Uterus (tissue), 2 donors: ENCODE results near the gene GIPC3.

Experiments
- POLR2A ChIP-seq, 2 donors: fragments of 450-650 bp; IDR thresholded peaks; one replicate each; pipeline ENCODE4 v1.6.1; 2016; ENCODE audit warnings: antibody characterized with exemption in 2 of 2, mild to moderate bottlenecking in 1 of 2, moderate library complexity in 1 of 2
- TF ChIP-seq, protein P1 (sequence below), 4 experiments: fragments of 200-600 bp in 2 of 4; fragments of 450-650 bp in 2 of 4; sonication (generic) in 2 of 4; IDR thresholded peaks; one replicate each; pipeline ENCODE4 v1.5.1; 2016 to 2019; ENCODE audit warnings: antibody characterized with exemption in 4 of 4, mild to moderate bottlenecking in 2 of 4, moderate library complexity in 1 of 4

DNA sequence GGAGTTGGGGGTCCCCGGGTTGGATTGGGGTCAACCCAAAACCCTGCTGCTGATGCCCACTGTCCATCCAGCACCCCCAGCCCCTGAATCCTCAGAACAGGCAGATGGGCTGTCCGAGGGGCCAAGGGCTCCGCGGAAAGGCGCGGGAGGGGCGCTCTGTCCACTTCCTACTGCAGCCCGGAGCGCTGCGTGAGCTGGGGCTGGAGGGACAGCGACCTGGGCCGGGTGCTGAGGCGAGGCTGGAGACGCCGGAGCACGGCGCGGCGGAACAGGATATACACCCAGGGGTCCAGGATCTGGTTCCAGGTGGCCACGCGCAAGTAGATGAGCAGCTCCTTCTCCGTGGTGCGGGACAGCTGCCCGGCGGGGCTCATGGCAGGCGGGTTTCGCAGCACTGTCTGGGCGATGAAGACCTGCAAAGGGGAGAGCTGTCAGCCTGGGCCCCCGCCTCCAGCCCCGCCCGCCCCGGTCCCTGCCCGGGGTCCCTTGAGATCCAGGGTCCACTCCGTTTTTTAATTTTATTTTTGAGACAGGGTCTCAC lies 10.3 kb downstream of the GIPC3 start:
- TF ChIP-seq, protein P1, sequence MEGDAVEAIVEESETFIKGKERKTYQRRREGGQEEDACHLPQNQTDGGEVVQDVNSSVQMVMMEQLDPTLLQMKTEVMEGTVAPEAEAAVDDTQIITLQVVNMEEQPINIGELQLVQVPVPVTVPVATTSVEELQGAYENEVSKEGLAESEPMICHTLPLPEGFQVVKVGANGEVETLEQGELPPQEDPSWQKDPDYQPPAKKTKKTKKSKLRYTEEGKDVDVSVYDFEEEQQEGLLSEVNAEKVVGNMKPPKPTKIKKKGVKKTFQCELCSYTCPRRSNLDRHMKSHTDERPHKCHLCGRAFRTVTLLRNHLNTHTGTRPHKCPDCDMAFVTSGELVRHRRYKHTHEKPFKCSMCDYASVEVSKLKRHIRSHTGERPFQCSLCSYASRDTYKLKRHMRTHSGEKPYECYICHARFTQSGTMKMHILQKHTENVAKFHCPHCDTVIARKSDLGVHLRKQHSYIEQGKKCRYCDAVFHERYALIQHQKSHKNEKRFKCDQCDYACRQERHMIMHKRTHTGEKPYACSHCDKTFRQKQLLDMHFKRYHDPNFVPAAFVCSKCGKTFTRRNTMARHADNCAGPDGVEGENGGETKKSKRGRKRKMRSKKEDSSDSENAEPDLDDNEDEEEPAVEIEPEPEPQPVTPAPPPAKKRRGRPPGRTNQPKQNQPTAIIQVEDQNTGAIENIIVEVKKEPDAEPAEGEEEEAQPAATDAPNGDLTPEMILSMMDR (IDR thresholded peaks at IDR 0.05): no peak
- no peak for TF ChIP-seq POLR2A (IDR thresholded peaks at IDR 0.05)
